ENCODE results near the gene KDM6A. TPM values are rescaled to one million over a fixed set of nuclear protein-coding genes. Genes with fewer than 3 reads are reported as not detected.

Gene KDM6A
- total and polyA plus RNA-seq, 2 of the 13 experiments (the other 11 are each of a cell fraction or from before 2014, with no cell fraction given), result 16.7 to 18.2 TPM

DNA sequence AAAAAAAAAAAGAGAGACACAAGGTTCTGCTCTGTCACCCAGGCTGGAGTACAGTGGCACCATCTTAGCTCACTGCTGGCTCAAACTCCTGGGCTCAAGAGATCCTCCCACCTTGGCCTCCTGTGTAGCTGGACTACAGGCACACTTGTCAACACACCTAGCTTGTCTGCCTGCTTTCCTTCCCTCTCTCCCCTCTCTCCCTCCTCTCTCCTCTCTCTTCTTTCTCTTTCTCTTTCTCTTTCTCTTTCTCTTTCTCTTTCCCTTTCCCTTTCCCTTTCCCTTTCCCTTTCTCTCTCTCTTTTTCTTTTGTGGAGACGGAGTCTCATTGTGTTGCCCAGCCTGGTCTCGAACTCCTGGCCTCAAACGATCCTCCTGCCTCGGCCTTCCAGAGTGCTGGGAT, 195.6 kb downstream of the KDM6A start:
- no peak overlapping the region for H2AFZ ChIP-seq (ENCODE audit: low read length)
- H3K36me3 ChIP-seq (replicated peaks in 1 of 2; ENCODE audit: control insufficient read depth in 1 of 2, insufficient read depth in 2 of 2, low read length in 2 of 2), result peaks cover 2 to 29% of the 10 kb centered on the region in 2 experiments; a peak in 4 of 5 replicates
- H3K27me3 ChIP-seq (ENCODE audit: control insufficient read depth in 1 of 2, insufficient read depth in 2 of 2, low read length in 2 of 2), result no peaks in the 10 kb centered on the region
- no peaks in the 10 kb centered on the region for H4K20me1 ChIP-seq (ENCODE audit: insufficient read depth, low read length)
- ATAC-seq (no peak), DNase-seq (ENCODE audit: low spot score) (no peak), FAIRE-seq (no peak)
- intact Hi-C loops (cut with micrococcal nuclease; ENCODE audit: unreplicated experiment), result no loop called here
- no peak overlapping the region for H3K4me2 ChIP-seq (ENCODE audit: low read depth, low read length)
- WGBS (ENCODE audit: low lambda C conversion rate), result 97% methylated on average over 4 of the region's 4 CpGs
- H3K9me3 ChIP-seq (ENCODE audit: low read length), result no peaks in the 10 kb centered on the region
- CTCF ChIA-PET (ENCODE audit: low intra/inter-chr PET ratio, low total read pairs), result no interaction called here
- in situ Hi-C loops (cut with HindIII; ENCODE audit: extremely low pct_ligation_motif_present, low pct_unique_long_range_greater_than_20kb), result no loop called here
- no peaks in the 10 kb centered on the region for H3K4me1 ChIP-seq (ENCODE audit: insufficient read depth, low read length)
- H3K27ac ChIP-seq (ENCODE audit: extremely low read length, insufficient read depth, low read length), result no peak overlapping the region
- POLR2A ChIA-PET, result no interaction called here
- no peak overlapping the region for H3K9ac ChIP-seq (ENCODE audit: insufficient read depth, low read depth, low read length)
- BruUV-seq (replicated peaks), result no TSS peak
- no peaks in the 10 kb centered on the region for H3K79me2 ChIP-seq (ENCODE audit: insufficient read depth, low read length)
- H3K4me3 ChIP-seq (replicated peaks in 1 of 3; ENCODE audit: insufficient read depth in 1 of 3, low read depth in 2 of 3, low read length in 3 of 3), result no peak overlapping the region
- TF ChIP-seq, protein P1, sequence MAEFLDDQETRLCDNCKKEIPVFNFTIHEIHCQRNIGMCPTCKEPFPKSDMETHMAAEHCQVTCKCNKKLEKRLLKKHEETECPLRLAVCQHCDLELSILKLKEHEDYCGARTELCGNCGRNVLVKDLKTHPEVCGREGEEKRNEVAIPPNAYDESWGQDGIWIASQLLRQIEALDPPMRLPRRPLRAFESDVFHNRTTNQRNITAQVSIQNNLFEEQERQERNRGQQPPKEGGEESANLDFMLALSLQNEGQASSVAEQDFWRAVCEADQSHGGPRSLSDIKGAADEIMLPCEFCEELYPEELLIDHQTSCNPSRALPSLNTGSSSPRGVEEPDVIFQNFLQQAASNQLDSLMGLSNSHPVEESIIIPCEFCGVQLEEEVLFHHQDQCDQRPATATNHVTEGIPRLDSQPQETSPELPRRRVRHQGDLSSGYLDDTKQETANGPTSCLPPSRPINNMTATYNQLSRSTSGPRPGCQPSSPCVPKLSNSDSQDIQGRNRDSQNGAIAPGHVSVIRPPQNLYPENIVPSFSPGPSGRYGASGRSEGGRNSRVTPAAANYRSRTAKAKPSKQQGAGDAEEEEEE (CRISPR knock-in tag; IDR thresholded peaks at IDR 0.05; ENCODE audit: borderline replicate concordance), result no peak
- TF ChIP-seq, protein P2, sequence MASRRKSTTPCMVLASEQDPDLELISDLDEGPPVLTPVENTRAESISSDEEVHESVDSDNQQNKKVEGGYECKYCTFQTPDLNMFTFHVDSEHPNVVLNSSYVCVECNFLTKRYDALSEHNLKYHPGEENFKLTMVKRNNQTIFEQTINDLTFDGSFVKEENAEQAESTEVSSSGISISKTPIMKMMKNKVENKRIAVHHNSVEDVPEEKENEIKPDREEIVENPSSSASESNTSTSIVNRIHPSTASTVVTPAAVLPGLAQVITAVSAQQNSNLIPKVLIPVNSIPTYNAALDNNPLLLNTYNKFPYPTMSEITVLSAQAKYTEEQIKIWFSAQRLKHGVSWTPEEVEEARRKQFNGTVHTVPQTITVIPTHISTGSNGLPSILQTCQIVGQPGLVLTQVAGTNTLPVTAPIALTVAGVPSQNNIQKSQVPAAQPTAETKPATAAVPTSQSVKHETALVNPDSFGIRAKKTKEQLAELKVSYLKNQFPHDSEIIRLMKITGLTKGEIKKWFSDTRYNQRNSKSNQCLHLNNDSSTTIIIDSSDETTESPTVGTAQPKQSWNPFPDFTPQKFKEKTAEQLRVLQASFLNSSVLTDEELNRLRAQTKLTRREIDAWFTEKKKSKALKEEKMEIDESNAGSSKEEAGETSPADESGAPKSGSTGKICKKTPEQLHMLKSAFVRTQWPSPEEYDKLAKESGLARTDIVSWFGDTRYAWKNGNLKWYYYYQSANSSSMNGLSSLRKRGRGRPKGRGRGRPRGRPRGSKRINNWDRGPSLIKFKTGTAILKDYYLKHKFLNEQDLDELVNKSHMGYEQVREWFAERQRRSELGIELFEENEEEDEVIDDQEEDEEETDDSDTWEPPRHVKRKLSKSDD (CRISPR knock-in tag; IDR thresholded peaks at IDR 0.05; ENCODE audit: low read depth), result no peak
- TF ChIP-seq ZNF484 (CRISPR knock-in tag; IDR thresholded peaks at IDR 0.05; ENCODE audit: borderline replicate concordance, low read depth) (no peak), GABPA (IDR thresholded peaks at IDR 0.05; ENCODE audit: low read depth, low read length) (no peak), GABPA (CRISPR knock-in tag; IDR thresholded peaks at IDR 0.05; ENCODE audit: low read depth) (no peak)
- TF ChIP-seq, protein P3, sequence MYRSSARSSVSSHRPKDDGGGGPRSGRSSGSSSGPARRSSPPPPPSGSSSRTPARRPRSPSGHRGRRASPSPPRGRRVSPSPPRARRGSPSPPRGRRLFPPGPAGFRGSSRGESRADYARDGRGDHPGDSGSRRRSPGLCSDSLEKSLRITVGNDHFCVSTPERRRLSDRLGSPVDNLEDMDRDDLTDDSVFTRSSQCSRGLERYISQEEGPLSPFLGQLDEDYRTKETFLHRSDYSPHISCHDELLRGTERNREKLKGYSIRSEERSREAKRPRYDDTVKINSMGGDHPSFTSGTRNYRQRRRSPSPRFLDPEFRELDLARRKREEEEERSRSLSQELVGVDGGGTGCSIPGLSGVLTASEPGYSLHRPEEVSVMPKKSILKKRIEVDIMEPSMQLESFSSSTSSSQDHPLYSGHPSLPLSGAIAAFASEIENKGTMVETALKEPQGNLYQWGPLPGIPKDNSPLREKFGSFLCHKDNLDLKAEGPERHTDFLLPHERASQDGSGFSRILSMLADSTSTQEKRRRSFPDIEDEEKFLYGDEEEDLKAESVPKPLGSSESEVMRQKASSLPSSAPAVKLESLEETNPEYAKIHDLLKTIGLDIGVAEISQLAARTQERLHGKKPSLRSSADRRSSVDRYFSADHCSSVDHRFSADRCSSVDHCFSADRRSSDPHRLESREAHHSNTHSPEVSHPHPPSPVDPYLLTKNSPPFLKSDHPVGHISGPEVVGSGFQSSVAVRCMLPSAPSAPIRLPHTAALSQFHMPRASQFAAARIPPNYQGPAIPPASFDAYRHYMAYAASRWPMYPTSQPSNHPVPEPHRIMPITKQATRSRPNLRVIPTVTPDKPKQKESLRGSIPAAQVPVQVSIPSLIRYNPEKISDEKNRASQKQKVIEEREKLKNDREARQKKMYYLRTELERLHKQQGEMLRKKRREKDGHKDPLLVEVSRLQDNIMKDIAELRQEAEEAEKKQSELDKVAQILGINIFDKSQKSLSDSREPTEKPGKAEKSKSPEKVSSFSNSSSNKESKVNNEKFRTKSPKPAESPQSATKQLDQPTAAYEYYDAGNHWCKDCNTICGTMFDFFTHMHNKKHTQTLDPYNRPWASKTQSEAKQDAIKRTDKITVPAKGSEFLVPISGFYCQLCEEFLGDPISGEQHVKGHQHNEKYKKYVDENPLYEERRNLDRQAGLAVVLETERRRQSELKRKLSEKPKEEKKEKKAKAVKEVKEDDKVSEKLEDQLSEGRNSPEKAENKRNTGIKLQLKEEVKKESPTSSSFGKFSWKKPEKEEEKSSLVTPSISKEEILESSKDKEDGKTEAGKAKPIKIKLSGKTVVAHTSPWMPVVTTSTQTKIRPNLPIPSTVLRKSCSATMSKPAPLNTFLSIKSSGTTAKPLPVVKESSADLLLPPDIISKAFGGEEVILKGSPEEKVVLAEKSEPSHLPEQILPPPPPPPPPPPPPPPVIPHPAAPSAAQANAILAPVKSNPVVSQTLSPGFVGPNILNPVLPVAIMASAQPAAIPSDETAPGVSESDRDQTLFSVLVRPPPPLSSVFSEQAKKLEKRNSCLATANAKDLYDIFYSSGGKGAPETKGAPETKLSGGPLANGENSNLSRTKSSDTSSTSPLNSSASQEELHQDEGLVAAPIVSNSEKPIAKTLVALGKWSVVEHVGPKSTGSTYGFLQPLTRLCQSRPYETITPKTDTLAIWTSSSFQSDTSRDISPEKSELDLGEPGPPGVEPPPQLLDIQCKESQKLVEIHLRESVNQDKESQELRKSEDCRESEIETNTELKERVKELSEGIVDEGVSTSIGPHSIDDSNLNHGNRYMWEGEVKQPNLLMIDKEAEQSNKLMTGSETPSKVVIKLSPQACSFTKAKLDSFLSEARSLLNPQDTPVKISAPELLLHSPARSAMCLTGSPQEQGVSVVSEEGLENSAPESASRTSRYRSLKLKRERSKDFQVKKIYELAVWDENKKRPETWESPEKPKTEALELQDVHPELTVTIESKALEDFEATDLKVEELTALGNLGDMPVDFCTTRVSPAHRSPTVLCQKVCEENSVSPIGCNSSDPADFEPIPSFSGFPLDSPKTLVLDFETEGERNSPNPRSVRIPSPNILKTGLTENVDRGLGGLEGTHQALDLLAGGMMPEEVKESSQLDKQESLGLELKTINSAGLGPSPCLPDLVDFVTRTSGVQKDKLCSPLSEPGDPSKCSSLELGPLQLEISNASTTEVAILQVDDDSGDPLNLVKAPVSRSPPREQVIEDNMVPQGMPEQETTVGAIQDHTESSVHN (CRISPR knock-in tag; IDR thresholded peaks at IDR 0.05), result no peak
